Lung (tissue), 12 donors: ENCODE data around the gene SOBP. TPM values are rescaled to one million over a fixed set of nuclear protein-coding genes. Genes with fewer than 3 reads are reported as not detected.
A peak's percentile ranks its signal among the peaks of the same experiment; 100 is the strongest.

Source experiments
- ATAC-seq: fragments of 200-7000 bp; cut with Tn5 transposase; one replicate; pipeline ENCODE4 v1.9.1; 2020; ENCODE audit warnings: moderate number of reproducible peaks; ENCODE audit not compliant: insufficient read depth, low FRiP score
- DNase-seq, 3 donors: peaks; one replicate each; pipeline ENCODE4 v3.0.0-alpha.2; 2013 to 2017
- H3K27ac ChIP-seq, 2 donors: one replicate each; pipeline ENCODE4 v1.5.1; 2013; ENCODE audit warnings: mild to moderate bottlenecking in 2 of 2, moderate library complexity in 2 of 2, control low read depth in 1 of 2, inconsistent platforms in 1 of 2, low read depth in 1 of 2, low read length in 1 of 2
- H3K27me3 ChIP-seq, 3 donors: one replicate each; pipeline ENCODE4 v1.5.1; 2013; ENCODE audit warnings: low read length in 2 of 3; ENCODE audit not compliant: control insufficient read depth in 3 of 3, insufficient read depth in 3 of 3
- H3K36me3 ChIP-seq, 4 donors: one replicate each; pipeline ENCODE4 v1.5.1; 2013; ENCODE audit warnings: low read length in 4 of 4, mild to moderate bottlenecking in 1 of 4, moderate library complexity in 1 of 4; ENCODE audit not compliant: control insufficient read depth in 4 of 4, insufficient read depth in 4 of 4
- H3K4me1 ChIP-seq, 5 donors: one replicate each; pipeline ENCODE4 v1.5.1; 2013; ENCODE audit warnings: low read length in 5 of 5, mild to moderate bottlenecking in 2 of 5, moderate library complexity in 1 of 5; ENCODE audit not compliant: control insufficient read depth in 5 of 5, insufficient read depth in 5 of 5
- H3K4me3 ChIP-seq: one replicate; pipeline ENCODE4 v1.5.1; 2013; ENCODE audit warnings: mild to moderate bottlenecking, control low read depth, moderate library complexity
- H3K9ac ChIP-seq, 2 donors: one replicate each; pipeline ENCODE4 v1.5.1; 2013; ENCODE audit warnings: low read length in 2 of 2, control low read depth in 1 of 2; ENCODE audit not compliant: insufficient read depth in 1 of 2
- H3K9me3 ChIP-seq, 4 donors: one replicate each; pipeline ENCODE4 v1.5.1; 2013; ENCODE audit warnings: low read length in 3 of 4, mild to moderate bottlenecking in 1 of 4, moderate library complexity in 1 of 4; ENCODE audit not compliant: control insufficient read depth in 4 of 4, insufficient read depth in 3 of 4
- CTCF ChIP-seq: IDR thresholded peaks from 2 replicates; pipeline ENCODE4 v1.5.1; 2012; ENCODE audit warnings: mild to moderate bottlenecking; ENCODE audit errors: control extremely low read depth, extremely low read depth
- WGBS, 2 donors: extraction: QIAGEN DNeasy Blood & Tissue Kit; methylation state at CpG; one replicate each; pipeline ENCODE4 v1.1.7; 2013; 5-methylcytosine and 5-hydroxymethylcytosine counted together
- polyA plus RNA-seq, 2 donors: library from polyadenylated mRNA; stranded (reverse); fragments of 200-250 nt; gene quantifications; one replicate each; pipeline ENCODE4 v1.2.1, GENCODE V29; 2013
- total RNA-seq, 2 donors: library from RNA; depleted of rRNA in 1 of 2; stranded (reverse); fragments of >200 nt in 1 of 2; gene quantifications; one replicate each; pipeline ENCODE4 v1.2.1, GENCODE V29; 2014 to 2021
- donor health status: control.
- donor health status: control.
- donor health status: Bipolar disorder and iron deficiency.
- donor health status: healthy.
- donor health status: DM: yes; HTN: yes; CAD: no.

SOBP gene
- total and polyA plus RNA-seq, 4 donors, result 1.6 to 14.5 (median 5.8) TPM

GRCh38 chr6:107537559-107537958, 47.6 kb downstream of the SOBP start:
- peaks cover 0 to 21% (median 3%) of the 10 kb centered on the region in 5 donors for H3K4me1 ChIP-seq
- no peak overlapping the region for H3K27ac ChIP-seq
- DNase-seq (no peak), ATAC-seq (no peak)
- no peaks in the 10 kb centered on the region for H3K9me3 ChIP-seq
- H3K9ac ChIP-seq, result no peak overlapping the region
- peaks cover 0 to 3% (median under 1%) of the 10 kb centered on the region in 4 donors for H3K36me3 ChIP-seq
- 94 to 98% methylated on average over 3 of the region's 3 CpGs for whole genome bisulfite sequencing, 2 donors
- TF ChIP-seq CTCF, result no peak
- H3K27me3 ChIP-seq, result no peaks in the 10 kb centered on the region
- H3K4me3 ChIP-seq, result no peak overlapping the region

- DNase-seq (no peak), ATAC-seq (peak; percentile 50)
- 79 to 84% methylated on average over 4 of the region's 4 CpGs for WGBS, 2 donors
Measured at GRCh38 chr6:107538856-107539387, 49.0 kb downstream of the SOBP start.

GRCh38 chr6:107539409-107539808, 49.5 kb downstream of the SOBP start:
- TF ChIP-seq CTCF, result no peak
- Histone ChIP-seq H3K4me1 (peaks cover 0 to 25% (median 3%) of the 10 kb centered on the region in 5 donors), H3K4me3 (no peak overlapping the region), H3K9me3 (no peaks in the 10 kb centered on the region), H3K36me3 (peaks cover 0 to 3% (median under 1%) of the 10 kb centered on the region in 4 donors), H3K9ac (no peak overlapping the region), H3K27me3 (no peaks in the 10 kb centered on the region), H3K27ac (no peak overlapping the region)
- 72 to 77% methylated on average over 6 of the region's 6 CpGs for WGBS, 2 donors
- no peak for ATAC-seq
- DNase-seq, result no peak

More at GRCh38 chr6:107538856-107539387, 49.0 kb downstream of the SOBP start:
- Histone ChIP-seq H3K27ac (no peak overlapping the region), H3K27me3 (no peaks in the 10 kb centered on the region), H3K9me3 (no peaks in the 10 kb centered on the region), H3K4me1 (peaks cover 0 to 23% (median 3%) of the 10 kb centered on the region in 5 donors), H3K36me3 (peaks cover 0 to 3% (median under 1%) of the 10 kb centered on the region in 4 donors), H3K9ac (no peak overlapping the region), H3K4me3 (no peak overlapping the region)
- no peak for TF ChIP-seq CTCF
